ENCODE data around the gene XCL2. TPM values are rescaled to one million over a fixed set of nuclear protein-coding genes. Genes with fewer than 3 reads are reported as not detected.
"Not testable (repeated sequence)": the region's sequence is repeated elsewhere in the genome, so short reads cannot be mapped to it uniquely, and the experiment has no call there.

The XCL2 gene
- polyA plus RNA-seq, 1 experiment: not detected

GRCh38 chr1:168574234-168574633, 30.4 kb upstream of the XCL2 start:
- POLR2A ChIA-PET; DNase-seq (ENCODE audit: low read depth, low spot score): not testable (repeated sequence)
- CTCF ChIA-PET: interaction anchor here (1.6 kb wide), 1 partner anchor 231 kb away, joined by 5 read pairs; no protein-coding TSS in a partner anchor

GRCh38 chr1:168572633-168573032, 28.8 kb upstream of the XCL2 start:
- Histone ChIP-seq H3K4me3 (ENCODE audit: low read depth, low read length) (no peak overlapping the region), H3K27ac (ENCODE audit: low read depth, low read length) (no peak overlapping the region), H3K27me3 (ENCODE audit: control insufficient read depth, insufficient read depth, low read length) (no peaks in the 10 kb centered on the region), H3K9me3 (ENCODE audit: control insufficient read depth, insufficient read depth, low read length) (no peaks in the 10 kb centered on the region)
- ChIA-PET CTCF (interaction anchor here (0.7 kb wide), 2 partner anchors 134 to 230 kb away, joined by 4 to 8 read pairs; no protein-coding TSS in a partner anchor), POLR2A (no interaction called here)
- DNase-seq (ENCODE audit: low read depth, low spot score): no peak
- no peak for TF ChIP-seq CTCF (IDR thresholded peaks at IDR 0.05; ENCODE audit: low read depth, low read length)

More at GRCh38 chr1:168574234-168574633, 30.4 kb upstream of the XCL2 start:
- not testable (repeated sequence) for H3K27ac ChIP-seq (ENCODE audit: low read depth, low read length); H3K27me3 ChIP-seq (ENCODE audit: control insufficient read depth, insufficient read depth, low read length); H3K4me3 ChIP-seq (ENCODE audit: low read depth, low read length); H3K9me3 ChIP-seq (ENCODE audit: control insufficient read depth, insufficient read depth, low read length)
- peak; percentile 44 for TF ChIP-seq CTCF (IDR thresholded peaks at IDR 0.05; ENCODE audit: low read depth, low read length)

DNA sequence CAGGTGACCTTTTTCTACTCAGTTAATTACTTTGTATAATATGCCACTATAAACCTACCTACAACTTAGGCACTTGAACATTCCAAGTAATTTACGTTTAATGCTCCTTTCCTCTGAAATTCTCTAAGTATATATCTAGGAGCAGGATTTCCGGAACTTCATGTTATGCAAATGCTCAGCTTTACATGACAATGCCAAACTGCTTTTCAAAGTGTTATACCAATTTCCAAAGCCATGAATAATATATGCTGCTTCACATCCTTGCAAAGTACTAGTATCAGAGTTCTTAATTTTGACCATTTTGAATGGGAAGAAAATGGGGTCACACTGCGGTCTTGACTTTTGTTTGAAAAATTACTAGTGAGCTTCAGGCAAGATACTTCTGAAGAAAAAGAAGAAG, 26.9 kb upstream of the XCL2 start:
- POLR2A ChIA-PET: no interaction called here

GRCh38 chr1:168568346-168568745, 24.5 kb upstream of the XCL2 start:
- DNase-seq (ENCODE audit: low read depth, low spot score): no peak
- ChIA-PET POLR2A (no interaction called here), CTCF (interaction anchor here (1.3 to 1.4 kb wide), 2 partner anchors 129 to 225 kb away, joined by 4 to 10 read pairs; no protein-coding TSS in a partner anchor)
- no peak overlapping the region for H3K27ac ChIP-seq (ENCODE audit: low read depth, low read length)
- H3K4me3 ChIP-seq (ENCODE audit: low read depth, low read length): no peak overlapping the region
- H3K27me3 ChIP-seq (ENCODE audit: control insufficient read depth, insufficient read depth, low read length): no peaks in the 10 kb centered on the region
- H3K9me3 ChIP-seq (ENCODE audit: control insufficient read depth, insufficient read depth, low read length): no peaks in the 10 kb centered on the region
- no peak for TF ChIP-seq CTCF (IDR thresholded peaks at IDR 0.05; ENCODE audit: low read depth, low read length)

More for the DNA sequence above, 26.9 kb upstream of the XCL2 start:
- no peaks in the 10 kb centered on the region for H3K27me3 ChIP-seq (ENCODE audit: control insufficient read depth, insufficient read depth, low read length)
- TF ChIP-seq CTCF (IDR thresholded peaks at IDR 0.05; ENCODE audit: low read depth, low read length): no peak
- no peak for DNase-seq (ENCODE audit: low read depth, low spot score)
- CTCF ChIA-PET: interaction anchor here (0.8 to 1.4 kb wide), 2 partner anchors 130 to 228 kb away, joined by 3 to 5 read pairs; no protein-coding TSS in a partner anchor
- no peak overlapping the region for H3K4me3 ChIP-seq (ENCODE audit: low read depth, low read length)
- H3K27ac ChIP-seq (ENCODE audit: low read depth, low read length): no peak overlapping the region
- H3K9me3 ChIP-seq (ENCODE audit: control insufficient read depth, insufficient read depth, low read length): no peaks in the 10 kb centered on the region

DNA sequence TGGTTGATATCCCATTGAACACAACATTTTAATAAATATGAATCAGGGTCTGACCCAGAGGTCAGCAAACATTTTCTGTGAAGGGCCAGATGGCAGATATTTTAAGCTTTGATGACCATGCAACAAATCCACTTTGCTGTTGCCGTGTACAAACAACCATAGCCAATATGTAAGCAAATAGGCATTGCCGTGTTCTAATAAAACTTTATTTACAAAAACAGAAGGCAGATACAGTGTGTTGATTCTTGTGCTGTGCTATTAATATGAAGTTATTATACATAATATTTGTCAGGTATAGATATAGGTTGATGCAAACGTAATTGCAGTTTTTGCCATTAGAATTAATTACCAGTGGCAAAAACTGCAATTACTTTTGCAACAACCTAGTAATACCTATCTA, 23.8 kb upstream of the XCL2 start:
- Histone ChIP-seq H3K27me3 (ENCODE audit: control insufficient read depth, insufficient read depth, low read length) (no peaks in the 10 kb centered on the region), H3K27ac (ENCODE audit: low read depth, low read length) (no peak overlapping the region), H3K4me3 (ENCODE audit: low read depth, low read length) (no peak overlapping the region), H3K9me3 (ENCODE audit: control insufficient read depth, insufficient read depth, low read length) (no peaks in the 10 kb centered on the region)
- CTCF ChIA-PET: interaction anchor here (0.9 to 1.2 kb wide), 2 partner anchors 129 to 225 kb away, joined by 4 to 6 read pairs; no protein-coding TSS in a partner anchor
- TF ChIP-seq CTCF (IDR thresholded peaks at IDR 0.05; ENCODE audit: low read depth, low read length): no peak
- DNase-seq (ENCODE audit: low read depth, low spot score): no peak
- POLR2A ChIA-PET: no interaction called here
